IPS-15b (cell line): Measurements from ENCODE around the gene NDUFAF3.
"Not testable (repeated sequence)": the region's sequence is repeated elsewhere in the genome, so short reads cannot be mapped to it uniquely, and the experiment has no call there.

Experiments used
- H3K27me3 ChIP-seq: one replicate; pipeline ENCODE4 v1.6.1; 2013; ENCODE audit warnings: low read length; ENCODE audit not compliant: control insufficient read depth, insufficient read depth
- H3K36me3 ChIP-seq: one replicate; pipeline ENCODE4 v1.6.1; 2013; ENCODE audit warnings: low read length; ENCODE audit not compliant: control insufficient read depth, insufficient read depth
- H3K4me1 ChIP-seq: one replicate; pipeline ENCODE4 v1.6.1; 2013; ENCODE audit warnings: mild to moderate bottlenecking, low read length; ENCODE audit not compliant: control insufficient read depth, insufficient read depth
- H3K4me3 ChIP-seq: one replicate; pipeline ENCODE4 v1.5.1; 2013; ENCODE audit warnings: low read depth, low read length
- H3K9ac ChIP-seq: one replicate; pipeline ENCODE4 v1.6.1; 2013; ENCODE audit warnings: low read depth, mild to moderate bottlenecking, low read length
- H3K9me3 ChIP-seq: one replicate; pipeline ENCODE4 v1.6.1; 2013; ENCODE audit warnings: mild to moderate bottlenecking, low read length; ENCODE audit not compliant: control insufficient read depth, insufficient read depth

Gene NDUFAF3

GRCh38 chr3:49004352-49005302 lies 17.3 kb upstream of the NDUFAF3 start:
- Histone ChIP-seq H3K36me3 (no peaks in the 10 kb centered on the region), H3K9ac (no peak overlapping the region), H3K4me1 (peaks cover 9% of the 10 kb centered on the region), H3K4me3 (no peak overlapping the region), H3K27me3 (no peaks in the 10 kb centered on the region), H3K9me3 (no peaks in the 10 kb centered on the region)

- no peak overlapping the region for H3K4me3 ChIP-seq
- no peaks in the 10 kb centered on the region for H3K27me3 ChIP-seq
- no peak overlapping the region for H3K9ac ChIP-seq
- H3K4me1 ChIP-seq = peaks cover 5% of the 10 kb centered on the region
- no peaks in the 10 kb centered on the region for H3K9me3 ChIP-seq
- no peaks in the 10 kb centered on the region for H3K36me3 ChIP-seq
These were observed 16.6 kb upstream of the NDUFAF3 start for GRCh38 chr3:49005303-49005680.

- H3K27me3 ChIP-seq = no peaks in the 10 kb centered on the region
- H3K9me3 ChIP-seq = no peaks in the 10 kb centered on the region
- H3K4me3 ChIP-seq = peak overlapping the region; percentile 81
- no peaks in the 10 kb centered on the region for H3K36me3 ChIP-seq
- peaks cover 5% of the 10 kb centered on the region for H3K4me1 ChIP-seq
- H3K9ac ChIP-seq = peak overlapping the region; percentile 87
These were observed 15.9 kb upstream of the NDUFAF3 start for GRCh38 chr3:49005998-49006397.

GRCh38 chr3:49006408-49007067 lies 15.4 kb upstream of the NDUFAF3 start:
- Histone ChIP-seq H3K27me3 (no peaks in the 10 kb centered on the region), H3K9me3 (no peaks in the 10 kb centered on the region), H3K9ac (peak overlapping the region; percentile 87), H3K36me3 (peaks cover 1% of the 10 kb centered on the region), H3K4me3 (peak overlapping the region; percentile 81), H3K4me1 (peaks cover 5% of the 10 kb centered on the region)

GRCh38 chr3:49007068-49007770 lies 14.7 kb upstream of the NDUFAF3 start, which contains the start of gene WDR6:
WDR6 (plus strand) TSS chr3:49007391; CDS start chr3:49007432, 41 bp downstream.
- Histone ChIP-seq H3K27me3 (no peaks in the 10 kb centered on the region), H3K9ac (peak within 1 kb of the TSS; percentile 98), H3K4me3 (peak within 1 kb of the TSS; percentile 96), H3K4me1 (peaks cover 5% of the 10 kb centered on the region), H3K36me3 (peaks cover 4% of the 10 kb centered on the region), H3K9me3 (no peaks in the 10 kb centered on the region)

- H3K9me3 ChIP-seq = no peaks in the 10 kb centered on the region
- peaks cover 5% of the 10 kb centered on the region for H3K4me1 ChIP-seq
- peaks cover 4% of the 10 kb centered on the region for H3K36me3 ChIP-seq
- no peaks in the 10 kb centered on the region for H3K27me3 ChIP-seq
- H3K9ac ChIP-seq = peak overlapping the region; percentile 98
- H3K4me3 ChIP-seq = peak overlapping the region; percentile 96
These were observed 14.0 kb upstream of the NDUFAF3 start for GRCh38 chr3:49007771-49008528.

GRCh38 chr3:49008627-49009026 lies 13.3 kb upstream of the NDUFAF3 start:
- H3K4me1 ChIP-seq, H3K9me3 ChIP-seq, H3K9ac ChIP-seq, H3K27me3 ChIP-seq, H3K36me3 ChIP-seq: not testable (repeated sequence)
- H3K4me3 ChIP-seq = peak overlapping the region; percentile 87

- H3K4me3 ChIP-seq = no peak overlapping the region
- peaks cover 7% of the 10 kb centered on the region for H3K4me1 ChIP-seq
- peaks cover 6% of the 10 kb centered on the region for H3K36me3 ChIP-seq
- no peaks in the 10 kb centered on the region for H3K27me3 ChIP-seq
- no peaks in the 10 kb centered on the region for H3K9me3 ChIP-seq
- no peak overlapping the region for H3K9ac ChIP-seq
These were observed 12.5 kb upstream of the NDUFAF3 start for GRCh38 chr3:49009396-49009795.

GRCh38 chr3:49012441-49013017 lies 9.4 kb upstream of the NDUFAF3 start:
- Histone ChIP-seq H3K4me3 (no peak overlapping the region), H3K4me1 (peaks cover 12% of the 10 kb centered on the region), H3K9me3 (no peaks in the 10 kb centered on the region), H3K27me3 (no peaks in the 10 kb centered on the region), H3K36me3 (peaks cover 23% of the 10 kb centered on the region), H3K9ac (no peak overlapping the region)

- Histone ChIP-seq H3K4me1 (peaks cover 10% of the 10 kb centered on the region), H3K9ac (no peak overlapping the region), H3K4me3 (no peak overlapping the region), H3K9me3 (no peaks in the 10 kb centered on the region), H3K27me3 (no peaks in the 10 kb centered on the region), H3K36me3 (peaks cover 23% of the 10 kb centered on the region)
These were observed 8.7 kb upstream of the NDUFAF3 start for GRCh38 chr3:49013113-49013737.
